Vagina (tissue), 2 donors: ENCODE results near the gene CISD2.

Source experiments
- CTCF ChIP-seq, 3 experiments: fragments of 450-650 bp in 2 of 3; fragments of 200-600 bp in 1 of 3; sonication (generic) in 1 of 3; IDR thresholded peaks; one replicate each; pipeline ENCODE4 v1.5.1; 2017 to 2019; ENCODE audit warnings: antibody characterized with exemption in 3 of 3, mild to moderate bottlenecking in 2 of 3, moderate library complexity in 2 of 3
- POLR2A ChIP-seq, 2 donors: fragments of 450-650 bp; IDR thresholded peaks; one replicate each; pipeline ENCODE4 v1.6.1; 2017; ENCODE audit warnings: antibody characterized with exemption in 2 of 2, mild to moderate bottlenecking in 2 of 2, moderate library complexity in 2 of 2
- POLR2AphosphoS5 ChIP-seq, 2 donors: sonication (generic); formaldehyde crosslinking; IDR thresholded peaks; one replicate each; pipeline ENCODE4 v1.9.0; 2017; ENCODE audit warnings: antibody characterized with exemption in 2 of 2, mild to moderate bottlenecking in 2 of 2, low read depth in 1 of 2; ENCODE audit not compliant: insufficient read depth in 1 of 2

GRCh38 chr4:102878901-102879300, 10.1 kb downstream of the CISD2 start:
- TF ChIP-seq CTCF (IDR thresholded peaks at IDR 0.05) (no peak), POLR2A (IDR thresholded peaks at IDR 0.05) (no peak), POLR2AphosphoS5 (IDR thresholded peaks at IDR 0.05; ENCODE audit: insufficient read depth in 1 of 2, low read depth in 1 of 2) (no peak)
